BE2C (cell line): ENCODE results near the gene ASB5.
"Not testable (repeated sequence)": the region's sequence is repeated elsewhere in the genome, so short reads cannot be mapped to it uniquely, and the experiment has no call there.

Source experiments
- DNase-seq: peaks from one replicate; pipeline ENCODE4 v3.0.0-alpha.2; 2020
- H3K27me3 ChIP-seq: fragments of 250-450 bp; sonication (Bioruptor Pico); 2 replicates; pipeline ENCODE4 v1.5.1; 2020; ENCODE audit warnings: mild to moderate bottlenecking
- H3K36me3 ChIP-seq: fragments of 250-450 bp; sonication (Bioruptor Pico); 2 replicates; pipeline ENCODE4 v1.5.1; 2020; ENCODE audit warnings: mild to moderate bottlenecking
- H3K4me1 ChIP-seq: fragments of 250-450 bp; sonication (Bioruptor Pico); 2 replicates; pipeline ENCODE4 v1.5.1; 2020
- H3K4me3 ChIP-seq: 2 replicates; pipeline ENCODE4 v1.5.1; 2011; ENCODE audit warnings: low read depth, low read length
- H3K9me3 ChIP-seq: fragments of 250-450 bp; sonication (Bioruptor Pico); 2 replicates; pipeline ENCODE4 v1.5.1; 2020
- TF ChIP-seq, protein P1 (sequence below): IDR thresholded peaks from 2 replicates; pipeline ENCODE4 v1.5.1; 2012; ENCODE audit warnings: mild to moderate bottlenecking, low read depth, low read length

Gene ASB5

DNA sequence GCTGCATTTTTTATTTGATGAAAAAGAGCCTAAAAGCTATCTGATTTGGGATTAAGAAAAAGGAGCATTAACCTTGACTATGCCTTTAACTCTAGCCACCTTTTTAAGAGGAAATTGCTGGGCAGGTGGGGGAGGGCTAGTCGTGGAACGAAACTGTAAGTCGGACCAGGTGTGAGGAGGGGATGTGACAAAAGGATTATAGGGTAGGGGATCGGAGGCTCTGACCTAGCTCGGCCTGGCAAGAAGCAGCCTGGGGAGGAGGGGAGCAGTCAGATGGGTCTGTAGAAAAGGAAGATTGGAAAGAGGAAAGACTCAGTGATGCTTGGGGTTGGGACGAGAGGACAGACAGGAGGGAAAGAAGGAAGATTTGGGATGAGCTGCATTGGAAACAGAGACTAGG is 29.6 kb upstream of the ASB5 start:
- H3K27me3 ChIP-seq = no peaks in the 10 kb centered on the region
- H3K4me3 ChIP-seq = no peak overlapping the region
- H3K36me3 ChIP-seq = no peaks in the 10 kb centered on the region
- H3K9me3 ChIP-seq = no peaks in the 10 kb centered on the region
- TF ChIP-seq, protein P1, sequence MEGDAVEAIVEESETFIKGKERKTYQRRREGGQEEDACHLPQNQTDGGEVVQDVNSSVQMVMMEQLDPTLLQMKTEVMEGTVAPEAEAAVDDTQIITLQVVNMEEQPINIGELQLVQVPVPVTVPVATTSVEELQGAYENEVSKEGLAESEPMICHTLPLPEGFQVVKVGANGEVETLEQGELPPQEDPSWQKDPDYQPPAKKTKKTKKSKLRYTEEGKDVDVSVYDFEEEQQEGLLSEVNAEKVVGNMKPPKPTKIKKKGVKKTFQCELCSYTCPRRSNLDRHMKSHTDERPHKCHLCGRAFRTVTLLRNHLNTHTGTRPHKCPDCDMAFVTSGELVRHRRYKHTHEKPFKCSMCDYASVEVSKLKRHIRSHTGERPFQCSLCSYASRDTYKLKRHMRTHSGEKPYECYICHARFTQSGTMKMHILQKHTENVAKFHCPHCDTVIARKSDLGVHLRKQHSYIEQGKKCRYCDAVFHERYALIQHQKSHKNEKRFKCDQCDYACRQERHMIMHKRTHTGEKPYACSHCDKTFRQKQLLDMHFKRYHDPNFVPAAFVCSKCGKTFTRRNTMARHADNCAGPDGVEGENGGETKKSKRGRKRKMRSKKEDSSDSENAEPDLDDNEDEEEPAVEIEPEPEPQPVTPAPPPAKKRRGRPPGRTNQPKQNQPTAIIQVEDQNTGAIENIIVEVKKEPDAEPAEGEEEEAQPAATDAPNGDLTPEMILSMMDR = no peak
- H3K4me1 ChIP-seq = no peaks in the 10 kb centered on the region
- no peak for DNase-seq

DNA sequence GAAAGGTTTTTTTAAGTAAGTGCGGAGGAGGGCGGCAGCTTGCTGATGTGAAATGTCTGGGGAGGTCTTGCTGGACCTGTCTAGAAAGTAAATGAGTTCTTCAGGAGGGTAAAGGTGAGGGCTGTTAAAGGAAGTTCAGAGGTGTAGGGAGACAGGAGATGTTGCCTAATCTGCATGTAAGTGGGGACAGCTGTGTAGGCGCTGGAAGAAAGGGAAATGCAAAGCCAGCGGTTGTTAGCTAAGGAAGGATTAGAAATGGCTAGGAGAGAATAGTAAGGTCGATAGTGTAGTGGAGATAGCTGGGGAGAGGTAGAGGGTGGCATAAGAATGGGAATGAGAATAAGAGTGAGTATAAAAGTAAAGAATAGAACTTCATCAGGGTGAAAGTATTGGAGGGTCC is 26.9 kb upstream of the ASB5 start:
- DNase-seq, H3K4me1 ChIP-seq, H3K27me3 ChIP-seq, H3K4me3 ChIP-seq, H3K36me3 ChIP-seq, H3K9me3 ChIP-seq: not testable (repeated sequence)

DNA sequence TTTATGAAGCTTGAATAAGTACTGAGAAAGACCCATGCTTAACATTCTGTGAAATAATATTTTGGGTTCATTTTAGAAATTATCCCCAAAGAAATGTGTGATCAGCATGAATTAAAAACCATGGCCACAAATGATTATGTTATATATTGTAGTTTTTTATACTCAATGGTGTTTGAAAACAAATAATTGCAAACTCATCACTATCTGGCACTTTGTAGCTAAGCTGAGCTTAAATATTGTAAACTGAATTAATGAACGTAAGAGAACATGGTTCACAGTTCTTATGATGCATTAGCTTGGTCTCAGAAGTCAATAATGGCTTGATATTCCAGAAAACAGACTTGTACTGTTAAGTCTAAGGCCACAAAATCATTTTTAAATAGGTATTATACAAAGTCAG is 24.6 kb upstream of the ASB5 start:
- Histone ChIP-seq H3K36me3 (no peaks in the 10 kb centered on the region), H3K27me3 (no peaks in the 10 kb centered on the region), H3K4me3 (no peak overlapping the region), H3K9me3 (no peaks in the 10 kb centered on the region), H3K4me1 (no peaks in the 10 kb centered on the region)
- DNase-seq = no peak
- TF ChIP-seq, protein P1 = no peak

DNA sequence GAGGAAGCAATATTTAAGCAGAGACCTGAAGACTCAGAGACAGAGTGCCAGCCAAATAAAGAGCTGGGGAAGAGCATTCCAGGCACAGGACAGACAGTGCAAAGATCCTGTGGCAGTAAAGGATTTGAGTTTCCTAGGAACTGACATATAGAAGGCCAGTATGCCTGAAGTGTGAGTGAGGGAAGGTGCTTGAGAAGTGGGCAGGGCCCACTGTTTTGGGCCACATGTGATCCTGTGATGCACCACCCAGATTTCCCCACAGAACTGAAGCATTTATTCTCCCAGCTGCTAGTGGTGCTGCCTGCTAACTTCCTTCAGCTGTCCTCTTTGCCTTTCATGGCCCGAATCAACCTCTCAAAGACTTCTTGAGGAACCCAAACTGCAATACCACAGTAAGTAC is 23.9 kb upstream of the ASB5 start:
- DNase-seq = no peak
- Histone ChIP-seq H3K4me1 (no peaks in the 10 kb centered on the region), H3K27me3 (no peaks in the 10 kb centered on the region), H3K9me3 (no peaks in the 10 kb centered on the region), H3K36me3 (no peaks in the 10 kb centered on the region), H3K4me3 (no peak overlapping the region)
- TF ChIP-seq, protein P1 = no peak

DNA sequence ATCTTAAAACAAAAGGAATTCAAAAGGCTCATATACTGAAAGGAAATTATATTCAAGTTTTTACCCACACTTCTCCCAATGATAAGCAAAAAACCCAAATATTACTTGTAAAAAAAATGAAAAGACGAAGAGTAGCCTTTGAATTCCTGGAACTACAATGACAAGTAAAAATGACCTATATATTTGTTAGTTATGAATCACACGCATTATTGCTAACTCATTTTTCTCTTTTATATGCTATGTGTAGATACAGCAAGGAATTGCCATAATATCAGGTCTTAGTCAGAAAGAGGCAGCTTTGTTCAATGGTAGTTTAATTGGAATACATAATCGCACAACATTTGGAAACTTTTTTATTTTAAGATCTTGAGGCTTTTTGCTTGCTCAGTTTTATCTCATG is 22.7 kb upstream of the ASB5 start:
- DNase-seq = no peak
- Histone ChIP-seq H3K4me1 (no peaks in the 10 kb centered on the region), H3K27me3 (no peaks in the 10 kb centered on the region), H3K9me3 (no peaks in the 10 kb centered on the region), H3K36me3 (no peaks in the 10 kb centered on the region), H3K4me3 (no peak overlapping the region)
- TF ChIP-seq, protein P1 = no peak

DNA sequence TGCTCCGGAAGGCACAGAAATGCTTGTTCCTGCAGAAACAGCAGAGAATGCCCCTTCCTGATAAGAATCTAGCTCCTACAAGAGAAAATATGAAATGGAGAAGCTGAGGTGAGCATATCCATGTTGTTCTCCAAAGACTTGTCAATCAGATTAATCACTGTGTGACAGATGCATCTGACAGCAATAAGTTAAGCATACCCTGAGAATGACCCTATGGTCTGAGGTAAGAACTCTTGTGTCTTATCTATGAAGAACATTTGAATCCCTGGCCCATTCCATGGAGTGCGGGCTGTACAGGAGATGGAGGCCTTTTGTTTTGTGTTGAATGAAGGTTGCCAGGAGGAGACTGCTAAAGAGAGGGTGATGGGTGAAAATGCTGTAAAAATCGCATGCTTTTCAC is 21.5 kb upstream of the ASB5 start:
- no peak for DNase-seq
- Histone ChIP-seq H3K9me3 (no peaks in the 10 kb centered on the region), H3K4me1 (no peaks in the 10 kb centered on the region), H3K36me3 (no peaks in the 10 kb centered on the region), H3K27me3 (no peaks in the 10 kb centered on the region), H3K4me3 (no peak overlapping the region)
- TF ChIP-seq, protein P1 = no peak

DNA sequence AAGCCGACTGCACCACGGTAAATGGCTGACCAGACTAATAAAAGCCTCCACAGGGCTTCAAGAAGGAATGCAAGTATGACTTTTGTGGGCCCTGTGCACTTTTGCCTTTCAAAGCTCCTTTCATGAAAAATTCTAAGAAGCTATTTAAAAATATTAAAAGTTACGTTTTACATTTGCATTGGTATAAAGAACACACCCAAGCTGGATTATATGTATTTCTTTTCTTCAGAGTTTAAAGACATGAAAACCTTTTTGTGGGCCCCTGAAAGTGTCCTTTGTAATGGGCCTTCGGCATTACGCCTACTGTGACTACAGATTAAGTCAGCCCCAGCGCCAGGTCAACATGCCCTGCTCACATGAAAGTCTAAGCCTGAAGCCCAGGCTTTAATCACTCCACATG is 20.5 kb upstream of the ASB5 start:
- H3K36me3 ChIP-seq = no peaks in the 10 kb centered on the region
- no peak for DNase-seq
- H3K9me3 ChIP-seq = no peaks in the 10 kb centered on the region
- no peak overlapping the region for H3K4me3 ChIP-seq
- TF ChIP-seq, protein P1 = no peak
- H3K4me1 ChIP-seq = no peaks in the 10 kb centered on the region
- H3K27me3 ChIP-seq = no peaks in the 10 kb centered on the region
